Measurements from ENCODE around the gene PPM1A. TPM values are rescaled to one million over a fixed set of nuclear protein-coding genes. Genes with fewer than 3 reads are reported as not detected.
"Not testable (repeated sequence)": the region's sequence is repeated elsewhere in the genome, so short reads cannot be mapped to it uniquely, and the experiment has no call there.

The PPM1A gene
- total RNA-seq, 1 donor from 2014 or later = 39.9 TPM

GRCh38 chr14:60266021-60266937 lies 17.3 kb downstream of the PPM1A start:
- DNase-seq = no peak

GRCh38 chr14:60272177-60272576 lies 23.2 kb downstream of the PPM1A start:
- no peak for DNase-seq

- no peak for DNase-seq
These were observed 24.9 kb downstream of the PPM1A start for GRCh38 chr14:60273956-60274355.

GRCh38 chr14:60274448-60274847 lies 25.4 kb downstream of the PPM1A start:
- DNase-seq = no peak

GRCh38 chr14:60275932-60276331 lies 26.9 kb downstream of the PPM1A start:
- no peak for DNase-seq

DNA sequence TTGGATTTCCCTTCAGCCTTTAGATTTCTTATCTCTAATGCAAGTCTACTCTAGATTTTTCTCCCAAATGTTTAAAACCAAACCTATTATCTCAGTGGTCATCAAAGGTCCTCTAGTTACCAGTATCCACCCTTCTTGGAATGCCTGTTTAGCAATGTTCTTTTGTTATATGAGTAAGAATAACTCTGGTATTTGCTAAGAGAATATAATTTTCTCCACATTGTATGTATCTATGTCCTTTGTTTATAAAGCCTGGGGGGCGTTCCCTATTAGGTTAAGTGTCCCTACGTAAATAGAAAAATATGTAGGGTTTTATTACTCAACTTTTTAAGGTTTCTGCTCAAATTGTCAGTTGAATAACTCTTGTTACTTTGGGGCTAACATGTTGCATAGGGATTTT lies 27.3 kb downstream of the PPM1A start:
- no peak for DNase-seq

DNA sequence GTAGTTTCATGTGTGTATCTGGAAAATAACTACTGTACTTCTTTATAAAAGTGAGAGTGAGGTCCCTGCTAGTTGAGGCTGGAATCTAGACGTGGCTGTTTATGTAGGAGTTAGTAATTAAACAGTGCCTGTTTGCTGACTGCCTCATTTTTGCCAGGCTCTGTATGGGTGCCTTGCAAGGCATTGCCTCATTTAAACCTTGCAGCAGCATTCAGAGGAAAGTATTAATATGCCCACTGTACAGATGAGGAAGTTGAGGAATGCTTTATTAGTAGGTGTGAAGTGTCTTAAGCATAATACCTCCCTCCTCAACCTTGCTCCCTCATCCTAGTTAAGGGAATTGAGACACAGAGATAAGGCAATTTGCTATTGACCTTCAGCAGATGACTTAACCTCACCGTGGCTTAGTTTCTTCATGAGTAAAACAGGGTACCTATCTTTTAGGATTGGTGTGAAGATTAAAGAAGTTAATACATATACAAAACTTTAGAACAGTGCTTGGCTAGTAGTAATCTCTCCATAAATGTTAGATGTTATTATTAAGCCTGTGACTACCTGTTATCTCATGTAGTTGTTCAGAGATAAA lies 28.7 kb downstream of the PPM1A start:
- DNase-seq = no peak

- no peak for DNase-seq
These were observed 29.3 kb downstream of the PPM1A start for GRCh38 chr14:60278350-60278749.

- DNase-seq = no peak
These were observed 38.4 kb downstream of the PPM1A start for GRCh38 chr14:60287452-60287851.

- no peak for DNase-seq
These were observed 39.3 kb downstream of the PPM1A start for GRCh38 chr14:60288279-60288678.

GRCh38 chr14:60294411-60295069 lies 45.5 kb downstream of the PPM1A start:
- no peak for DNase-seq

DNA sequence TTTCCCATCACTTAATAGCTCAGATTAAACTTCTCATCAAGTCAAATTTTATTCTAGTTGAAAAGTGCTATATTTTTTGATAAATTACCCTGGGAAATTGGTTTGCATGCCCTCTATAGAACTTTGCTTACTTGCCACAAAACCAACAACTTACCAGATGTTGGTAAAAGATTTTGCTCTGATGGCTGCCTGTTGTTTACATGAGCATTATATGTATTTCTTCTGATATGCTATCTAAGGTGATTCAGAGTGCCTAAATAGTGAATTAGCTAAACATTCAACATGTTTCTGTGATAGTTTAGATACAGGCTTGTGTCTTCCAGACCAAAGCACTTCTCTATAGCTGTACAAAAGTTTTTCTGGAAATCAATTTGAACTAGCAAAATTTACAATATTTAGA lies 51.0 kb downstream of the PPM1A start:
- no peak for DNase-seq

- peak; percentile 1 for DNase-seq
These were observed 52.7 kb downstream of the PPM1A start for GRCh38 chr14:60301685-60302084.

- no peak for DNase-seq
These were observed 53.6 kb downstream of the PPM1A start for GRCh38 chr14:60302663-60303062.

- DNase-seq = no peak
These were observed 54.7 kb downstream of the PPM1A start for GRCh38 chr14:60303745-60304144.

GRCh38 chr14:60304509-60304908 lies 55.5 kb downstream of the PPM1A start:
- no peak for DNase-seq

GRCh38 chr14:60309867-60310552 lies 61.0 kb downstream of the PPM1A start:
- DNase-seq = no peak

- DNase-seq = peak; percentile 47
These were observed 62.4 kb downstream of the PPM1A start for GRCh38 chr14:60311417-60311816.

DNA sequence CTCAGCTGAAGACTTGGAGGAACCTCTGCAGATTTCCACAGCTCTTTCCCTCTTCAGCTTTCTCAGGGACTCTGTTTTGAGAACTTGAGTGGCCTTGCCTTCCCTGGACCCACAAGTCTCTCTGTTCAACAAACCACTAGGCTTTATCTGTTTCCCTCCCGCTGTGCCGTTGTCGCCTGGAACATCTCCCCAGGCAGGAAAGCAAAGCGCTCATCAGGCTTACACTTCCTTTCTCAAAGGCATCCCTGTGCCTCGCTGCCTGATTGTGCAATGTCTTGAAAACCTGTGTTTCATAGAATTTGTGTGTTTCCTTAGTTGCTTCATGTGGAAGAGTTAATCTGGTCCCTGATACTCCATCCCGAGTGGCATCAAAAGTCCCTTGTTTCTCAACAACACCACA lies 64.1 kb downstream of the PPM1A start:
- DNase-seq = no peak

- no peak for DNase-seq
These were observed 66.4 kb downstream of the PPM1A start for GRCh38 chr14:60315196-60315990.

DNA sequence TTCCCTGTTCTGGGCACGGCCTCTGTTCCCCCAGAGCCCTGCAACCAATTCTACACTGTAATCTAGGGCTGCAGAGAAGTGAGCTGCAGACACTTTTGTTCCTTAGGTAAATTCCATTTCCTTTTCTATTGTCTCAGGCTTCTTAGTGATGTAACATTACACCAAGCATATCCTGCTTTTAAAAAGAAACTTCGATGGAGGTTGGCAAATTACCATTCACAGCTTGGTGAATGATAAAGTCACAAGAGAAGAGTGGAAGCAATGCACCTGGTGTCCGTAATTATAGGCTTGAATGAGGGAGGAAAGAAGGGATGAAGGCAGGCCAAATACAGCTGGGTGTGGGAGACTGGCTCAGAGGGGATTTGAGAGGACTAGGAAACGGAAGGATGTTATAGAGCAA lies 68.6 kb downstream of the PPM1A start:
- no peak for DNase-seq

DNA sequence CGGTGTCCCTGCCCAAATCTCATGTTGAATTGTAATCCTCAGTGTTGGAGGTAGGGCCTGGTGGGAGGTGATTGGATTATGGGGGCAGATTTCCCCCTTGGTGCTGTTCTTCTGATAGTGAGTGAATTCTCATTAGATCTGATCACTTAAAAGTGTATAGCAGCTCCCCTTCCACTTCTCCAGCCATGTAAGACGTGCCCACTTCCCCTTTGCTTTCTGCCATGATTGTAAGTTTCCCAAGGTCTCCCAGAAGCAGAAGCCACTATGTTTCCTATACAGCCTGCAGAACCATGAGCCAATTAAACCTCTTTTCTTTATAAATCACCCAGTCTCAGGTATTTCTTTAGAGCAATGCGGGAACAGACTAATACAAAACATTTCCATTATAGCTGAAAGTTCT lies 71.8 kb downstream of the PPM1A start:
- DNase-seq = not testable (repeated sequence)
